Myocyte (in vitro differentiated cells): Measurements from ENCODE around the gene ARMC7. TPM values are rescaled to one million over a fixed set of nuclear protein-coding genes. Genes with fewer than 3 reads are reported as not detected.
"Not testable (repeated sequence)": the region's sequence is repeated elsewhere in the genome, so short reads cannot be mapped to it uniquely, and the experiment has no call there.

Experiments
- DNase-seq: peaks from one replicate; pipeline ENCODE4 v3.0.0-alpha.2; 2012; ENCODE audit warnings: low read depth
- total RNA-seq: library from RNA; depleted of rRNA; stranded (reverse); fragments of >200 nt; gene quantifications from 2 replicates; pipeline ENCODE4 v1.2.3, GENCODE V29; 2014

ARMC7 gene
- total RNA-seq, 1 donor from 2014 or later = 4.4 TPM

DNA sequence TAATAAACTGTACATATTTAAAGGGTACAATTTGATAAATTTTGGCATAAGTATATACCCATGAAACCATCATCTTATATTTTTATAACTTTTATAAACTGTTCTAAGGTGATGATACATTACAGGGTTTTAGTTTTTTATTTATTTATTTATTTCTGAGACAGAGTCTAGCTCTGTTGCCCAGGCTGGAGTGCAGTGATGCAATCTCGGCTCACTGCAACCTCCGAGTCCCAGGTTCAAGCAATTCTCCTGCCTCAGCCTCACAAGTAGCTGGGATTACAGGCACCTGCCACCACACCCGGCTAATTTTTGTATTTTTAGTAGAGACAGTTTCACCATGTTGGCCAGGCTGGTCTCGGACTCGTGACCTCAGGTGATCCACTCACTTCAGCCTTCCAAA is 18.2 kb downstream of the ARMC7 start:
- not testable (repeated sequence) for DNase-seq

DNA sequence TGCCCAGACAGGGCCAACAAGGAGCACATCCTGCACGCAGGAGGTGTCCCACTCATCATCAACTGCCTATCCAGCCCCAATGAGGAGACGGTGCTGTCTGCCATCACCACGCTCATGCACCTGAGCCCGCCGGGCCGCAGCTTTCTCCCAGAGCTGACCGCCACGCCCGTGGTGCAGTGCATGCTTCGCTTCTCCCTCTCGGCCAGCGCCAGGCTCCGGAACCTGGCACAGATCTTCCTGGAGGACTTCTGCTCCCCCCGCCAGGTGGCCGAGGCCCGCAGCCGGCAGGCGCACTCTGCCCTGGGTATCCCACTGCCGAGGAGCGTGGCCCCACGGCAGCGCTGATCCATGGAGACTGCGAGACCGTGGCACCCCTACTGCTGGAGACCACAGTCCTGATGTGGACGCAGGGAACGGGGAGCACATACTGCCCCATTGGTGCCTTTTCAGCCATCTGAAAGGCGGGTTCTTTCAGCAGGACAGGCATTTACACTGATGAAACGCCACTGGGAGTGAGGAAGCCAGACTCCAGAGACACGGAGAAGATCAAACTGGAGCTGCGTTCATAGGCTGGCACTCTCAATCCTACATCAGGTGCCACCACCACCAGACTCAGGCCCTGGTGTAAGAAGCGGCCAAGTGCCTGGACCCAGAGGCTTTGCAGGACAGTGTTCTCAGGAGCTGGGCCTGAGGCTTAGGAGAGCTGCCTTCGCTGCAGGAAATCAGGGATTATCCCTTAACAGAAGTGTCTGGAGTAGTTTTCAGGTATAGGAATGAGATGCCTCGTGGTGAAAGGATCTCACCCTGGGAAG is 19.1 kb downstream of the ARMC7 start:
- no peak for DNase-seq

DNA sequence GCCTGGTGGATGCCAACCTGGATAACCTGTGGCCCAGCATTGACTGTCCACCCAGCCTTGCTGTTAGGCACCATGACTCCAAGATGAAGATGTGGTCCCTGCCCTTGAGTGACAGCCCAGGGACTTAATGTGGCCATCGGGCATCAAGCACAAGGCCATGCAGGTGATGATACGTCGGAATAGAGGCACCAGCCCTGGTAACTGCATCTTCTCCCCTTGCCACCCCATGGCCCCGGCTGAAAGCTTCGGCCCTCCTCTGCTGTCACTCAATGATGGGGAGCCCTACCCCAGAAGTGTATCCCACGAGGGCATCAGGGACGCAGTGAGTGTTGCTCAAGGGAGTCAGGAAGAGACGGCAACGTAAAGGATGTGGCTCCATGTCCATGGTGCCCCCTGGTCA is 19.8 kb downstream of the ARMC7 start:
- no peak for DNase-seq

DNA sequence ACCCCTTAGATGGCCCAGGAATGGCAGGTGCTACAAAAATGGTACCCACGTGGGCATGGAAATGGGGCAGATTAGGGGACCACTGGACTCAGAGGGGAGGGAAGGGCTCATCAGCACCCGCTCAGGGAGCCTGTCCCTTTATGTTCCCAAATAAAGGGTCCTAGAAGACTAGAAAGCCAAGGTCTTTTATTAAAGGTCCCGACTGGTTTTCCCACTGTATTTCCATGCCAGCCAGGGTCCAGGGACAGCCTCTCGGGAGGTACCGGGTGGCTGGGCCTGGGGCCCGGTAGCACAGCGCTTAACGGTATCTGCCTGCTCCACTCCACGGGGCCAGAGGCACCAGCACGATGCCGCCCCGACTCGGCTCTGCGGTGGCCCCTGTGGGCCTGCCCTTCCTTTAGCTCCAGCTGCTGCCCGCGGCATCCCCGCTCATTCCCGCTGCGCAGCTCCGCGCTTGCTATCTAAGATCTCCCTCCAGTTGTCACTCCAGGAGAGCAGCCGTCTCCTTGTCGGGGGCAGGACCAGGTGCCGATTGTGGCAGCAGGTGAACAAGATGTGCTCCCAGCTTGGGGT is 20.4 kb downstream of the ARMC7 start:
- no peak for DNase-seq

DNA sequence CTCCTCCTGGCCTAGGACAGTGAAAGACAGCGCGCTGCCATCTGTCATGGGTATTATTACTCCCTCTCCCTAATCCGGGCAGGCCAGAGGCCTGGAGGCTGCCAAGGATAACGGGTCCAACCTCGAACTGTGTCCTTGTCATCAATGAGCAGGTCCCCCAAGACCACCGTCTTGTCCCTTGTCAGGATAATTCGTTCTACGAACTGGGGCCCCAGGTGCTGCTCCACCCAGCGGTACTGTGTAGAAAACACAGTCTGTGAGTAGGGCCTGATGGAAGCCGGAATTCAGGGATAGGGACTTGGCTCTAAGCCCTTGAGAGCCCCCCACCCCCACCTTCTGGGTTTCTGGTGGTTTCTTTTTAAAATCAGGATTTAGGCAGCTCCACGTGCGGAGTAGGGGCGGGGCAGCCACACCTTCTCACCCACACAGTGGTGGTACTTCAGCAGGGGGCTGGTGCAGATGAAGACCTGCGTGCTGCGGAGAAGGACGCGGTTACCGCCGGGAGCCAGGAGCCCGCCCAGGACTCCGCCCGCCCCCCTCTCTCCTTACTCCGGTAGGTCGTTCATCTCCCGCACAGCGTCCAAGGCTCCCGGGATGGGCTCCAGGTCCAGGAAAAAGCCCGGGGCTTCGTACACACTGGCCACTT is 21.0 kb downstream of the ARMC7 start:
- DNase-seq = peak; percentile 63

DNA sequence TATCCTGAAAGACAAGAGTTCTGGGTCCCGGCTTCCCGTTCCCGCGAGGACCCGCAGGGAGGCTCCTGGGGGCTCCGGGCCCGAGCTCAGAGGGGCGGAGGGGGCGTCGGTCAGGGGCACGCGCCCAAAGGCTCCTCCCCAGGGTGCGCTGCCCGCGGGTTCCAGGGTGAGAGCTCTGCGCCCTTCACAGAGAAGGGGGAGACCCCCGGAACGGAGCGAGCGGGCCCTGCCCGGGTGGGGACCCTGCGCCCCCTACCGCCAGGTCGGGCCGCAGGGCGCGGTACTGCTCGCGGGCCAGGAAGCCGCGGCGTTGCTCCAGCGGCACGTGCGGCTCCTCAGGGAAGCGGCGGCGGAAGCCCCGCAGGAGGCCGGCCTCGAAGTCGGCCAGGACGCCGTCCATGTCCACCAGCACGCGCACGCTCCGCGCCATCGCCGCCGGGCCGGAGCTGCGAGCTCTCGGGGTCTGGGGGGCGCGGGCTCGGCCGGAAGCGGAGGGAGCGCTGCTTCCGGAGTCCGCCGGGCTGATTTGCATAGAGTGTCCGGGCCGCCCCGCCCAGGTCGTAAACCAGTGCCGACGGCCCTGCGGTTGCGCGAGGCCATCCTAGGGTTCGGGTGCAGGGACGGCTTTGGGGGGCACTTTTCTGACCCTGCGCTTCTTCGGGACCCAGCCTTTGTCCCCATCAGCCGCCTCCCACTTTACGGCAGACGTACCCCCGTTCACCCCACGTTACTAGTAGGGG is 21.7 kb downstream of the ARMC7 start, which contains the start of gene NT5C:
Gene NT5C, minus strand, starts transcription at position 465 of the 740 bp plus-strand sequence. Its CDS starts 35 bp downstream, at position 430.
- peak; percentile 84 for DNase-seq

DNA sequence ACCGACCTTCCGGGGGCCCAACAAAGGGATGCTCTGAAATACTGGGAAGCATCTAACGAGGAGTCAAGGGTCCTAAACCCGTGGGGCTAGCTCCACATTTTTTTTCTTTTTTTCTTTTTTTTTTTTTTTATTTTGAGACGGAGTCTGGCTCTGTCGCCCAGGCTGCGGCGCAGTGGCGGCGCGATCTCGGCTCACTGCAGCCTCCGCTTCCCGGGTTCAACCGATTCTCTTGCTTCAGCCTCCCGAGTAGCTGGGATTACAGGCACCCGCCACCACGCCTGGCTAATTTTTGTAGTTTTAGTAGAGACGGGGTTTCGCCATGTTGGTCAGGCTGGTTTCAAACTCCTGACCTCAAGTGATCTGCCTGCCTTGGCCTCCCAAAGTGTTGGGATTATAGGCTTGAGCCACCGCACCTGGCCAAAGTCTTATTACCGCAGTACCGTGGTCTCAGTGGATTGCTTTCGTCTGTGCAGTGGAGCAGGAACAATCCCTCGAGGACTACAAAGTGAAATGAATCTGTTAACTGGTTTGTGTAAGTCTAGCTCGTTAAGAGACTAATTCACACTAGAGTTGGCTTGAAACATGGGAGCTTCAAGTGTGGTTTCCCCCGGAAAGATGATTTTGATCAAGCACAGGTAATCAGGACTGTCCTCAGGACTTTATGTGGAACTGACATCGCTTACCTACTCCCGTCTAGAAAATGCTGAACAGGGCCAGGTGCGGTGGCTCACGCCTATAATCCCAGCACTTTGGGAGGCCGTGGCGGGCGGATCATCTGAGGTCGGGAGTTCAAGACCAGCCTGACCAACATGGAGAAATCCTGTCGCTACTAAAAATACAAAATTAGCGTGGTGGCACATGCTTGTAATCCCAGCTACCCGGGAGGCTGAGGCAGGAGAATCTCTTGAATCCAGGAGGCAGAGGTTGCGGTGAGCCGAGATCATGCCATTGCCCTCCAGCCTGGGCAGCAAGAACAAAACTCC is 22.5 kb downstream of the ARMC7 start:
- DNase-seq = not testable (repeated sequence)

DNA sequence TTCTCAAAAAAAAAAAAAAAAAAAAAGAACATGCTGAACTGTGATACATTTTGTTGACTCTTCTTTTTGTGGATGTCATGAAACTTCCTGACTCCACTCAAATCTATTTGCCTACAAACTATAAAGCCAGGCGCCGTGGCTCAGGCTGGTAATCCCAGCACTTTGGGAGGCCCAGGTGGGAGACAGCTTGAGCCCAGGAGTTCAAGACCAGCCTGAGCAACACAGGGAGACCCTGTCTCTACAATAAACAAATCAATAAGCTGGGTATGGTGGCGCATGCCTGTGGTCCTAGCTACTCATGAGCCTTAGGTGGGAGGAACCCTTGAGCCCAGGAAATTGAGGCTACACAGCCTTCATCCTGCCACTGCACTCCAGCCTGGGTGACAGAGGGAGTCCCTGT is 23.2 kb downstream of the ARMC7 start:
- no peak for DNase-seq

DNA sequence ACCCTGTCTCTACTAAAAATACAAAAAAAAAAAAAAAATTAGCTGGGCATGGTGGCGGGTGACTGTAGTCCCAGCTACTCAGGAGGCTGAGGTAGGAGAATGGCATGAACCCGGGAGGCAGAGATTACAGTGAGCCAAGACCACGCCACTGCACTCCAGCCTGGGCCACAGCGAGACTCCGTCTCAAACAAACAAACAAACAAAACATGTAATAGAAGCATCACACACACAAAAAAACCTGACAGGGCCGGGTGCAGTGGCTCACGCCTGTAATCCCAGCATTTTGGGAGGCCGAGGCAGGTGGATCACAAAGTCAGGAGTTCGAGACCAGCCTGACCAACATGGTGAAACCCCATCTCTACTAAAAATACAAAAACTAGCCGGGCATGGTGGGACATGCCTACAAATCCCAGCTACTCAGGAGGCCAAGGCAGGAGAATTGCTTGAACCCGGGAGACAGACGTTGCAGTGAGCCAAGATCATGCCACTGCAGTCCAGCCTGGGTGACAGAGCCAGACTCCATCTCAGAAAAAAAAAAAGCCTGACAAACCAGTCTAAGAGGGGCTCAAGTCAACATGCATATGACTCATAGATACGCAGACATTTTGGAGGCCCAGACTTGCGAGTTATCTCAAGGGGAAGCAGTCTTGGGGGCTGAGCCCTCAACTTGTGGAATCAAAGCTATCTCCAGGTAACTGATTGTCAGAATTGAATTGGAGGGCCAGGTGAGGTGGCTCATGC is 24.0 kb downstream of the ARMC7 start:
- DNase-seq = not testable (repeated sequence)

DNA sequence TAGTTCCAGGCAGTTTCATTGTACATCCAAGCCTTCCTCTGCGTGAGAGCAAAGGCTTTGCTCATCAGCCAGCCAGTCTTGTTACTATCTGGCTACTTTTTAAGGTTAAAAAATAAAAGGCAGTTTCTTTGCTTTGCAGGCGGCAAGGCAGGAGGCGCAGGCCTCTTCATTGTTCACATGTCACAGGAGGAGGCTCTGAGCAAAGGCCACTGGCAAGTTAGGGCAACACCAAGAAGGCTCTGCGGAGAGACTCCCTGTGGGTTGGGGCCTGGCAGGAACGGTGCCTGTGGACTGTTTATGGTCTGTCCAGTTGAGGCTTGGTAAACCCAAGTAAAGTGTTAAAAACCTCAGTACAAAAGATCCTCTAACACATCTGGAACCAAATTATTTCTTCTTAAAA is 25.7 kb downstream of the ARMC7 start:
- no peak for DNase-seq

DNA sequence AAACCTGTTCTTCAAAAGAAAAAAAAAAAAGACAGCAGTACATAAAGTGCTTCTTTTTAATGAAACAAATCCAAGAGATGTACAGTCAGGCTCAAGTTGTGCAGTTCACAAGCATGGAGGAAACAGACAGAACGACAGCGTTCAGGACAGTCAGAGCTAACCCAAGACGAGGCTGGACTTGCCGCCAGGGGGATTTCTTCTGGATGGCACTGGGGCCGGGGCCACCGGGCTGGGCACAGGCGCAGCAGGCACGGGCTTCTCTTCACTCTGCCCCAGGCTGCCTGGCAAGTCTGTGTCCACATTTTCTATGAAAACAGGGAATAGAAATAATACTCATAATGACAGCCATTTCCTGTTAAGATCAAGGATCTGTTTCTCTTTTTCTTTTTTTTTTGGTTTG is 26.2 kb downstream of the ARMC7 start:
- DNase-seq = no peak

DNA sequence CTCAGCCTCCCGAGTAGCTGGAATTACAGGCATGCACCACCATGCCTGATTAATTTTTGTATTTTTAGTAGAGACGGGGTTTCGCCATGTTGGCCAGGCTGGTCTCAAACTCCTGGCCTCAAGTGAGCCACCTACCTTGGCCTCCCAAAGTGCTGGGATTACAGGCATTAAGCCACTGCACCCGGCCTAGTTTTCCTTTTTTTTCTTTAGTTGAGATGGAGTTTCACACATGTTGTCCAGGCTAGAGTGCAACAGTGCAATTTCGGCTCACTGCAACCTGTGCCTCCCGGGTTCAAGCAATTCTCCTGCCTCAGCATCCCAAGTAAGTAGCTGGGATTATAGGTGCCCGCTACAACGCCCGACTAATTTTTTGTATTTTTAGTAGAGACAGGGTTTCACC is 28.0 kb downstream of the ARMC7 start:
- DNase-seq = not testable (repeated sequence)

DNA sequence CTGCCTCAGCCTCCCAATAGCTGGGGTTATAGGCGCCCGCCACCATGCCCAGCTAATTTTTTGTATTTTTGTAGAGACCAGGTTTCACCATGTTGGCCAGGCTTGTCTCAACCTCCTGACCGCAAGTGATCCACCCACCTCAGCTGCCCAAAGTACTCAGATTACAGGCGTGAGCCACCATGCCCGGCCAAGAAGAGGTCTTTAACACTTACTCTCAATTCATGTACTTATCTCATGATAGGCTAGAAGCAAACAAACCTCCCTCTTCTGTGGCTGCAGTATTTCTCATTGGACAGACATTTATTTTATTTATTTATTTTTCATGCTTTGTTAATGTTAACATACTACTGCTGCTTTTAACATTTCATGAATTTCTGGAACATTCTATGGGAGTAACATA is 28.8 kb downstream of the ARMC7 start:
- DNase-seq = peak; percentile 62

DNA sequence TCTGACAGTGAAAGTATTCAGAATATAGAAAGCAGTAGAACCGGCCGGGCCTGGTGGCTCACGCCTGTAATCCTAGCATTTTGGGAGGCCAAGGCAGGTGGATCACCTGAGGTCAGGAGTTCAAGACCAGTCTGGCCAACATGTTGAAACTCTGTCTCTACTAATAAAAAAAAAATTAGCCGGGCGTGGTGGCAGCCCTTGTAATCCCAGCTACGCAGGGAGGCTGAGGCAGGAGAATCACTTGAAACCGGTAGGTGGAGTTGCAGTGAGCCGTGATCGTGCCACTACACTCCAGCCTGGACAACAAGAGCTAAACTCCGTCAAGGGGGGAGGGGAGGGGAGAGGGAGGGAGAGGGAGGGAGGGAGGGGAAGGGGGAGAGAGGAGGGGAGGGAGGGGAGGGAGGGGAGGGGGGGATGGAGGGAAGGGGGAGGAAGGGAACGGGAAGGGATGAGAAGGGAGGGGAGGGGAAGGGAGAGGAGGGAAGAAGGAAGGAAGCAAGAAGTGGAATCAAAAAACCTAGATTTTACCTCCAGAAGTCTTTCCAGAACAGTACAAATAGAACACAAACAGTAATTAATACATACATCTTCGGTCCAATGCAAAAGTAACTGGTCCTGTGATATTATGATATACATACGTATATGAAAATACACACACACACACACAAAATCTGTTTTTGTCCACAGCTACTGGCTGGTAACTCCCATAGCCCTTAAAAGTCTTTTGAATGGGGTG is 32.6 kb downstream of the ARMC7 start:
- DNase-seq = no peak

DNA sequence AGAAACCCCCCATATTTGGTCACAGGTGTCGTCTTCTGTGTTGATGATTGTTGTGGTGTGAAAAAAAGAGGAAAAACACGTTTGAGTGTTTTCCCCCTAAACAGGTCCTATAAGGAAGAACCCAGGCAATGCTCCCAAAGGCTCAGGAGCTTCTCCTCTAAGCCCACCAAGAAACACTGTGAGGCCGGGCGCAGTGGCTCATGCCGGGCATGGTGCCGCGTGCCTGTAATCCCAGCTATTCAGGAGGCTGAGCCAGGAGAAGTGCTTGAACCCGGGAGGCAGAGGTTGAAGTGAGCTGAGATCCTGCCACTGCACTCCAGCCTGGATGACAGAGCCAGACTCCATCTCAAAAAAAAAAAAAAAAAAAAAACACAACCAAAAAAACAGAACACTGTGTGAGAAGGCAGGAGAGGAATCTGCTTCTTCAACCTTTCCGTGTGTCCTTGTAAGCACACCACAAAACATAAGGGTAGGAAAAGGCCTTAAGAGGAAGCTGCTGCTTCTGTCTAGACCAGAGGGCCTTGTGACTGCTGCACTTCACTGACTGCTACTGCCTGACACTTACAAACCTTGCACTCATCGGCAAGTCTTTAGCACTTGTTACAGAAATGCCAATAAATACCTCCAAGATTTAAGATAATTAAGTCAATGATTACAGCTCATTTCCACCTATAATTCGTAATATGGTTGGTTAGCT is 35.2 kb downstream of the ARMC7 start:
- DNase-seq = no peak

DNA sequence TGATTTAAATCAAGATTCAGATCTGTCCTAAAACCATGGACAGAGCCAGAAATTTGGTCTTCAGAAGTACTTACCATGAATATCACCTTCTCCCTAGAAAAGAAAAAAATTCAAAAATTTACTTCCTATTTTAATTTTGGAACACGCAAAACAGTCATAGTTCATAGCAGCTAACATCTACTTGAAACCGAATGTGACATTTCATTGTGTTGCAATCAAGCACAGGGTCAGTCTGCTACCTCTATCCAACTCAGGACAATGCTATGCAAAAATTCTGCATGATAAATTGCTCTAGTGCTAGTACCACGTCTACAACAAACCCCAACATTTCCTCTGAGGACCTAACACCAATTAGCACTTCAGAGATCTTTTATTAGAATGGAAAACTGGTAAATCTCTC is 36.8 kb downstream of the ARMC7 start:
- DNase-seq = no peak

DNA sequence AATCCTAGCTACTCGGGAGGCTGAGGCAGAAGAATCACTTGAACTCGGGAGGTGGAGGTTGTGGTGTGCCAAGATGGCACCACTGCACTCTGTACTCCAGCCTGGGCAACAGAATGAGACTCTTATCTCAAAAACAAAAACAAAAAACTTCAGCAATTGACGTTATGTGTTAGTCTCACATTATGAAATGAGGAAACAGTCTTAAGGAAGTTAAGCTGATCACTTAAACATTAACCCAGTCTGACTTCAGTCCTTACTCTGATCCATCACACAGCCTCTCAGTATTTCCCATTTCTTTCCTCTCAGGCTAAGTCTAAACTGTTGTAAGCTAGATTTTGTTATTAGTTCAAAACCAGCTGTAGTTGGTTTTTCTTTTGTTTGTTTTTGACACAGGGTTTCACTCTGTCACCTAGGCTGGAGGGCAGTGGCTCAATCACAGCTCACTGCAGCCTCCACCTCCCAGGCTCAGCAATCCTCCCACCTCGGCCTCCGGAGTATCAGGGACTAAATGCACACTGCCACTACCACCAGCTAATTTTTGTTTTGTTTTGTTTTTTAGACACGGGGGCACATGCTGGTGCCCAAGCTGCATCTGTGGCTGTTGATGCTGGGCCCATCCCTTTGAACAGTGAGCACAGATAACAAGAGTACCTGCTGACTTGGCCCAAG is 38.2 kb downstream of the ARMC7 start:
- no peak for DNase-seq

DNA sequence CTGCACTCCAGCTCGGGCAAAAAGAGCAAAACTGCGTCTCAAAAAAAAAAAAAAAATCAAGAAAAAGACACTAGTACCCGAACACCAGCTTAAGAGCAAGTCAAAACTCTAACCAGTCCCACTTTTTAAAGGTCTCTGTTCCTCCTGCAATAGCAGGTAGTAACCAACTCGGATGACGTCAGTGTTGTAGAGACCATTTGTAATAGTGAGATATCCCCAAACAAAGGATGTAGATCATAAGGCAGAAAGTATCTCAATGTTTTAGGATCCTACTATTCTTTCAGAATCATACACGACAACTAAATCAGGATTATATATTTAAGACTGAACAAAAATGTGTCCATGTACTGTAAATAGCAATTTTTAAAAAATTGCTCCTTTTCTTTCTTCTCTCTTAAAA is 42.2 kb downstream of the ARMC7 start:
- no peak for DNase-seq
